NB4 (cell line): Measurements from ENCODE around the gene PRRC1.

Experiments used
- CTCF ChIP-seq: IDR thresholded peaks from one replicate; pipeline ENCODE4 v1.5.1; 2012; ENCODE audit warnings: low read depth, low read length
- POLR2A ChIP-seq: IDR thresholded peaks from 2 replicates; pipeline ENCODE4 v1.6.1; 2011; ENCODE audit warnings: mild to moderate bottlenecking; ENCODE audit not compliant: insufficient read length; ENCODE audit errors: extremely low read depth

GRCh38 chr5:127596501-127596900 lies 79.1 kb downstream of the PRRC1 start:
- TF ChIP-seq CTCF (no peak), POLR2A (no peak)
